ENCODE data around the gene MAML3.

MAML3 gene

GRCh38 chr4:139736661-139737060 lies 417.3 kb downstream of the MAML3 start:
- DNase-seq, result no peak

- DNase-seq, result no peak
These were observed 417.7 kb downstream of the MAML3 start for GRCh38 chr4:139736274-139736660.

- no peak for DNase-seq
These were observed 418.4 kb downstream of the MAML3 start for GRCh38 chr4:139735381-139736273.

GRCh38 chr4:139734875-139735380 lies 419.1 kb downstream of the MAML3 start:
- DNase-seq, result peak; percentile 79

GRCh38 chr4:139734201-139734874 lies 419.6 kb downstream of the MAML3 start:
- no peak for DNase-seq

GRCh38 chr4:139732991-139733570 lies 420.9 kb downstream of the MAML3 start:
- DNase-seq, result no peak

GRCh38 chr4:139728840-139729239 lies 425.1 kb downstream of the MAML3 start:
- DNase-seq, result no peak

GRCh38 chr4:139728146-139728545 lies 425.8 kb downstream of the MAML3 start:
- no peak for DNase-seq

GRCh38 chr4:139726615-139727014 lies 427.4 kb downstream of the MAML3 start:
- DNase-seq, result no peak

- DNase-seq, result no peak
These were observed 428.7 kb downstream of the MAML3 start for GRCh38 chr4:139725236-139725635.

- DNase-seq, result no peak
These were observed 432.2 kb downstream of the MAML3 start for GRCh38 chr4:139721789-139722188.

GRCh38 chr4:139720806-139721205 lies 433.2 kb downstream of the MAML3 start:
- DNase-seq, result no peak

- no peak for DNase-seq
These were observed 434.4 kb downstream of the MAML3 start for GRCh38 chr4:139719381-139720101.

- no peak for DNase-seq
These were observed 435.2 kb downstream of the MAML3 start for GRCh38 chr4:139718833-139719232.

GRCh38 chr4:139718358-139718757 lies 435.6 kb downstream of the MAML3 start:
- no peak for DNase-seq

GRCh38 chr4:139715746-139716391 lies 438.1 kb downstream of the MAML3 start:
- no peak for DNase-seq

GRCh38 chr4:139712882-139713281 lies 441.1 kb downstream of the MAML3 start:
- no peak for DNase-seq

- DNase-seq, result no peak
These were observed 442.5 kb downstream of the MAML3 start for GRCh38 chr4:139711461-139711860.

- no peak for DNase-seq
These were observed 443.9 kb downstream of the MAML3 start for GRCh38 chr4:139710073-139710472.

GRCh38 chr4:139709660-139710059 lies 444.3 kb downstream of the MAML3 start:
- no peak for DNase-seq

GRCh38 chr4:139704915-139705485 lies 449.0 kb downstream of the MAML3 start:
- DNase-seq, result no peak

- no peak for DNase-seq
These were observed 453.4 kb downstream of the MAML3 start for GRCh38 chr4:139700568-139700967.
